ENCODE results near the gene DOK4. TPM values are rescaled to one million over a fixed set of nuclear protein-coding genes. Genes with fewer than 3 reads are reported as not detected.

Gene DOK4
- total and polyA plus RNA-seq, 2 experiments from 2014 or later: 11.4 to 29.1 TPM

DNA sequence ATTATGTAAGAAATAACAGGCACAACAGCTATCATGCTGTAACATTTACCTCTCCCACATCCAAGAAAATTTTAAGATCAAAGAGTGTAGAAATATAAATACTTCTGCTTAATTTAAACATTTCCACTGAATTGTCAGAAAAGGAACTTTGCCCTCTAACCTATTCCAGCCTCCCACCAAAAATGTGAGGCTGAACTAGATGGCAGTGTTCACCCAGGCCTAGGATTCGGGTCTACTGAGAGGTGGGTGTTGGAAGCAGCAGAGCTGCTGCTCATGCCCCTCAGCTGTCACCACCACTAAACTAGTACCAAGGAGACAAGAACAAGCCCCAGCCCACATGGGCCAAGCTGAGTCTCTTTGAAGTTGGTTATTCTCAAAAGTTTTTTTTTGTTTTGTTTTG lies 50.5 kb downstream of the DOK4 start (continued):
- TF ChIP-seq, protein P1, sequence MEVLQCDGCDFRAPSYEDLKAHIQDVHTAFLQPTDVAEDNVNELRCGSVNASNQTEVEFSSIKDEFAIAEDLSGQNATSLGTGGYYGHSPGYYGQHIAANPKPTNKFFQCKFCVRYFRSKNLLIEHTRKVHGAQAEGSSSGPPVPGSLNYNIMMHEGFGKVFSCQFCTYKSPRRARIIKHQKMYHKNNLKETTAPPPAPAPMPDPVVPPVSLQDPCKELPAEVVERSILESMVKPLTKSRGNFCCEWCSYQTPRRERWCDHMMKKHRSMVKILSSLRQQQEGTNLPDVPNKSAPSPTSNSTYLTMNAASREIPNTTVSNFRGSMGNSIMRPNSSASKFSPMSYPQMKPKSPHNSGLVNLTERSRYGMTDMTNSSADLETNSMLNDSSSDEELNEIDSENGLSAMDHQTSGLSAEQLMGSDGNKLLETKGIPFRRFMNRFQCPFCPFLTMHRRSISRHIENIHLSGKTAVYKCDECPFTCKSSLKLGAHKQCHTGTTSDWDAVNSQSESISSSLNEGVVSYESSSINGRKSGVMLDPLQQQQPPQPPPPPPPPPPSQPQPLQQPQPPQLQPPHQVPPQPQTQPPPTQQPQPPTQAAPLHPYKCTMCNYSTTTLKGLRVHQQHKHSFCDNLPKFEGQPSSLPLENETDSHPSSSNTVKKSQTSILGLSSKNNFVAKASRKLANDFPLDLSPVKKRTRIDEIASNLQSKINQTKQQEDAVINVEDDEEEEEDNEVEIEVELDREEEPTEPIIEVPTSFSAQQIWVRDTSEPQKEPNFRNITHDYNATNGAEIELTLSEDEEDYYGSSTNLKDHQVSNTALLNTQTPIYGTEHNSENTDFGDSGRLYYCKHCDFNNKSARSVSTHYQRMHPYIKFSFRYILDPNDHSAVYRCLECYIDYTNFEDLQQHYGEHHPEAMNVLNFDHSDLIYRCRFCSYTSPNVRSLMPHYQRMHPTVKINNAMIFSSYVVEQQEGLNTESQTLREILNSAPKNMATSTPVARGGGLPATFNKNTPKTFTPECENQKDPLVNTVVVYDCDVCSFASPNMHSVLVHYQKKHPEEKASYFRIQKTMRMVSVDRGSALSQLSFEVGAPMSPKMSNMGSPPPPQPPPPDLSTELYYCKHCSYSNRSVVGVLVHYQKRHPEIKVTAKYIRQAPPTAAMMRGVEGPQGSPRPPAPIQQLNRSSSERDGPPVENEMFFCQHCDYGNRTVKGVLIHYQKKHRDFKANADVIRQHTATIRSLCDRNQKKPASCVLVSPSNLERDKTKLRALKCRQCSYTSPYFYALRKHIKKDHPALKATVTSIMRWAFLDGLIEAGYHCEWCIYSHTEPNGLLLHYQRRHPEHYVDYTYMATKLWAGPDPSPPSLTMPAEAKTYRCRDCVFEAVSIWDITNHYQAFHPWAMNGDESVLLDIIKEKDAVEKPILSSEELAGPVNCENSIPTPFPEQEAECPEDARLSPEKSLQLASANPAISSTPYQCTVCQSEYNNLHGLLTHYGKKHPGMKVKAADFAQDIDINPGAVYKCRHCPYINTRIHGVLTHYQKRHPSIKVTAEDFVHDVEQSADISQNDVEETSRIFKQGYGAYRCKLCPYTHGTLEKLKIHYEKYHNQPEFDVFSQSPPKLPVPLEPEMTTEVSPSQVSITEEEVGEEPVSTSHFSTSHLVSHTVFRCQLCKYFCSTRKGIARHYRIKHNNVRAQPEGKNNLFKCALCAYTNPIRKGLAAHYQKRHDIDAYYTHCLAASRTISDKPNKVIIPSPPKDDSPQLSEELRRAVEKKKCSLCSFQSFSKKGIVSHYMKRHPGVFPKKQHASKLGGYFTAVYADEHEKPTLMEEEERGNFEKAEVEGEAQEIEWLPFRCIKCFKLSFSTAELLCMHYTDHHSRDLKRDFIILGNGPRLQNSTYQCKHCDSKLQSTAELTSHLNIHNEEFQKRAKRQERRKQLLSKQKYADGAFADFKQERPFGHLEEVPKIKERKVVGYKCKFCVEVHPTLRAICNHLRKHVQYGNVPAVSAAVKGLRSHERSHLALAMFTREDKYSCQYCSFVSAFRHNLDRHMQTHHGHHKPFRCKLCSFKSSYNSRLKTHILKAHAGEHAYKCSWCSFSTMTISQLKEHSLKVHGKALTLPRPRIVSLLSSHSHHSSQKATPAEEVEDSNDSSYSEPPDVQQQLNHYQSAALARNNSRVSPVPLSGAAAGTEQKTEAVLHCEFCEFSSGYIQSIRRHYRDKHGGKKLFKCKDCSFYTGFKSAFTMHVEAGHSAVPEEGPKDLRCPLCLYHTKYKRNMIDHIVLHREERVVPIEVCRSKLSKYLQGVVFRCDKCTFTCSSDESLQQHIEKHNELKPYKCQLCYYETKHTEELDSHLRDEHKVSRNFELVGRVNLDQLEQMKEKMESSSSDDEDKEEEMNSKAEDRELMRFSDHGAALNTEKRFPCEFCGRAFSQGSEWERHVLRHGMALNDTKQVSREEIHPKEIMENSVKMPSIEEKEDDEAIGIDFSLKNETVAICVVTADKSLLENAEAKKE (CRISPR knock-in tag; IDR thresholded peaks at IDR 0.05): no peak

DNA sequence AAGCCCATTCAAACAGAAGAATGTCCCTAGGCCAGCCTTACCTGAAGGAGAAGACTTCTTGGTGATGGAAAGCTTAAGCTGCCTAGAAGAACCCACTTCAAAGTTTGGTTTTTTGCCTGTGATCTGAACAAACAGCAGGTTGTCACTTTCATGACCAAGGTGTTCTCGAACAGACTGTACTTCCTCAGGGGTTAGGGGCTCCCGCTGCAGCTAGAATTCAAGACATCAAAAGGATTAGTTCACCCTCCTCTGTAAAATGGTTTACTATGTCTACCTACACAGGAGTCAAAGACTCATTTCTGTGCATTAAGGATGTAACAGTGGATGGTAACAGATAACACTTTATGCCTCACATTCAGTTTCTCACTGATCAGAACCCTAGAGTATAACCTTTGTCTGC lies 52.3 kb downstream of the DOK4 start:
- H3K36me3 Mint-ChIP-seq (ENCODE audit: low read depth): peaks cover 76% of the 10 kb centered on the region
- H3K36me3 ChIP-seq (ENCODE audit: insufficient read depth): peaks cover 65% of the 10 kb centered on the region

More for the DNA sequence above, 52.3 kb downstream of the DOK4 start:
- Histone ChIP-seq H3K4me2 (no peak overlapping the region), H3K79me2 (replicated peaks; ENCODE audit: insufficient read depth) (no peaks in the 10 kb centered on the region), H3K27ac (ENCODE audit: low read depth) (no peak overlapping the region), H3K4me3 (no peak overlapping the region), H4K20me1 (replicated peaks; ENCODE audit: insufficient read depth) (peaks cover 7% of the 10 kb centered on the region), H3K9me2 (ENCODE audit: insufficient read depth) (no peaks in the 10 kb centered on the region), H2AFZ (no peak overlapping the region), H3F3A (replicated peaks; ENCODE audit: low read depth) (no peaks in the 10 kb centered on the region), H3K4me1 (ENCODE audit: insufficient read depth) (no peaks in the 10 kb centered on the region), H3K27me3 (ENCODE audit: insufficient read depth) (no peaks in the 10 kb centered on the region)
- Mint-ChIP-seq H3K9me3 (no peaks in the 10 kb centered on the region; the same call in 2 of the 3 replicates), H3K4me1 (no peaks in the 10 kb centered on the region), H3K4me3 (no peak overlapping the region), H3K27me3 (ENCODE audit: insufficient read depth, low read depth, poor library complexity) (no peaks in the 10 kb centered on the region), H3K27ac (no peak overlapping the region)
- no peak for TF ChIP-seq EZH2 (IDR thresholded peaks at IDR 0.05; ENCODE audit: low read depth, unreplicated experiment)
- no peak for TF ChIP-seq POLR2AphosphoS5 (IDR thresholded peaks at IDR 0.05; ENCODE audit: low read depth)
- TF ChIP-seq ZNF331 (CRISPR knock-in tag; IDR thresholded peaks at IDR 0.05; ENCODE audit: low read depth): no peak
- TF ChIP-seq REST (IDR thresholded peaks at IDR 0.05; ENCODE audit: unreplicated experiment): no peak
- no peak for ATAC-seq
- DNase-seq (ENCODE audit: low spot score): no peak
